HL-60 (cell line): ENCODE measurements around the gene FBXW5.

Experiments
- GABPA ChIP-seq: IDR thresholded peaks from 2 replicates; pipeline ENCODE4 v1.6.1; 2012; ENCODE audit warnings: low read depth
- POLR2AphosphoS5 ChIP-seq: IDR thresholded peaks from 2 replicates; pipeline ENCODE4 v1.6.1; 2012; ENCODE audit warnings: low read depth
- TF ChIP-seq, protein P1 (sequence below): IDR thresholded peaks from one replicate; pipeline ENCODE4 v1.5.1; 2011; ENCODE audit warnings: low read length, control low read depth, inconsistent platforms; ENCODE audit not compliant: insufficient read depth

DNA sequence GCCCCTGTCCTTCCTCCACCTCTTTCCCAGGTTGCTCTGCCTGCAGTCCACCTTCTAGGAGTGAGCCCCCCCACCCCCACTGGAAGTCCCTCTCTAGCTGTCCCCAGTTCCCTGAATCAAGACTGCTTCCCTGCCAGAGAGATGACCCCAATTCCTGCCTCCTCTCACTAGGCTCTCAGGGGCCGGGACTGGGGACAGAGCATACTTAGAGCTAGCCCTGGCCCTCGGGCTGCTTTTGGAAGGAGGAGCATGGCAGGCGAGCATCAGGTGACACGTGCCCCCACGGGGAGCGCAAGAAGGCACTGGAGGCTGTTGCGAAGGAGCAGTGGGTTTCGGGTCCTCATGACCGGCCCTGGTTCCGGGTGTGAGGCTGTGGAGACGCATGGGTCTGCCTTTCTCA, 48.5 kb downstream of the FBXW5 start:
- TF ChIP-seq, protein P1, sequence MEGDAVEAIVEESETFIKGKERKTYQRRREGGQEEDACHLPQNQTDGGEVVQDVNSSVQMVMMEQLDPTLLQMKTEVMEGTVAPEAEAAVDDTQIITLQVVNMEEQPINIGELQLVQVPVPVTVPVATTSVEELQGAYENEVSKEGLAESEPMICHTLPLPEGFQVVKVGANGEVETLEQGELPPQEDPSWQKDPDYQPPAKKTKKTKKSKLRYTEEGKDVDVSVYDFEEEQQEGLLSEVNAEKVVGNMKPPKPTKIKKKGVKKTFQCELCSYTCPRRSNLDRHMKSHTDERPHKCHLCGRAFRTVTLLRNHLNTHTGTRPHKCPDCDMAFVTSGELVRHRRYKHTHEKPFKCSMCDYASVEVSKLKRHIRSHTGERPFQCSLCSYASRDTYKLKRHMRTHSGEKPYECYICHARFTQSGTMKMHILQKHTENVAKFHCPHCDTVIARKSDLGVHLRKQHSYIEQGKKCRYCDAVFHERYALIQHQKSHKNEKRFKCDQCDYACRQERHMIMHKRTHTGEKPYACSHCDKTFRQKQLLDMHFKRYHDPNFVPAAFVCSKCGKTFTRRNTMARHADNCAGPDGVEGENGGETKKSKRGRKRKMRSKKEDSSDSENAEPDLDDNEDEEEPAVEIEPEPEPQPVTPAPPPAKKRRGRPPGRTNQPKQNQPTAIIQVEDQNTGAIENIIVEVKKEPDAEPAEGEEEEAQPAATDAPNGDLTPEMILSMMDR, result no peak
- TF ChIP-seq POLR2AphosphoS5 (no peak), GABPA (no peak)
